ENCODE results near the gene PHF14.
A peak's percentile ranks its signal among the peaks of the same experiment; 100 is the strongest.
"Not testable (repeated sequence)": the region's sequence is repeated elsewhere in the genome, so short reads cannot be mapped to it uniquely, and the experiment has no call there.

PHF14 gene, protein sequence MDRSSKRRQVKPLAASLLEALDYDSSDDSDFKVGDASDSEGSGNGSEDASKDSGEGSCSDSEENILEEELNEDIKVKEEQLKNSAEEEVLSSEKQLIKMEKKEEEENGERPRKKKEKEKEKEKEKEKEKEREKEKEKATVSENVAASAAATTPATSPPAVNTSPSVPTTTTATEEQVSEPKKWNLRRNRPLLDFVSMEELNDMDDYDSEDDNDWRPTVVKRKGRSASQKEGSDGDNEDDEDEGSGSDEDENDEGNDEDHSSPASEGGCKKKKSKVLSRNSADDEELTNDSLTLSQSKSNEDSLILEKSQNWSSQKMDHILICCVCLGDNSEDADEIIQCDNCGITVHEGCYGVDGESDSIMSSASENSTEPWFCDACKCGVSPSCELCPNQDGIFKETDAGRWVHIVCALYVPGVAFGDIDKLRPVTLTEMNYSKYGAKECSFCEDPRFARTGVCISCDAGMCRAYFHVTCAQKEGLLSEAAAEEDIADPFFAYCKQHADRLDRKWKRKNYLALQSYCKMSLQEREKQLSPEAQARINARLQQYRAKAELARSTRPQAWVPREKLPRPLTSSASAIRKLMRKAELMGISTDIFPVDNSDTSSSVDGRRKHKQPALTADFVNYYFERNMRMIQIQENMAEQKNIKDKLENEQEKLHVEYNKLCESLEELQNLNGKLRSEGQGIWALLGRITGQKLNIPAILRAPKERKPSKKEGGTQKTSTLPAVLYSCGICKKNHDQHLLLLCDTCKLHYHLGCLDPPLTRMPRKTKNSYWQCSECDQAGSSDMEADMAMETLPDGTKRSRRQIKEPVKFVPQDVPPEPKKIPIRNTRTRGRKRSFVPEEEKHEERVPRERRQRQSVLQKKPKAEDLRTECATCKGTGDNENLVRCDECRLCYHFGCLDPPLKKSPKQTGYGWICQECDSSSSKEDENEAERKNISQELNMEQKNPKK

DNA sequence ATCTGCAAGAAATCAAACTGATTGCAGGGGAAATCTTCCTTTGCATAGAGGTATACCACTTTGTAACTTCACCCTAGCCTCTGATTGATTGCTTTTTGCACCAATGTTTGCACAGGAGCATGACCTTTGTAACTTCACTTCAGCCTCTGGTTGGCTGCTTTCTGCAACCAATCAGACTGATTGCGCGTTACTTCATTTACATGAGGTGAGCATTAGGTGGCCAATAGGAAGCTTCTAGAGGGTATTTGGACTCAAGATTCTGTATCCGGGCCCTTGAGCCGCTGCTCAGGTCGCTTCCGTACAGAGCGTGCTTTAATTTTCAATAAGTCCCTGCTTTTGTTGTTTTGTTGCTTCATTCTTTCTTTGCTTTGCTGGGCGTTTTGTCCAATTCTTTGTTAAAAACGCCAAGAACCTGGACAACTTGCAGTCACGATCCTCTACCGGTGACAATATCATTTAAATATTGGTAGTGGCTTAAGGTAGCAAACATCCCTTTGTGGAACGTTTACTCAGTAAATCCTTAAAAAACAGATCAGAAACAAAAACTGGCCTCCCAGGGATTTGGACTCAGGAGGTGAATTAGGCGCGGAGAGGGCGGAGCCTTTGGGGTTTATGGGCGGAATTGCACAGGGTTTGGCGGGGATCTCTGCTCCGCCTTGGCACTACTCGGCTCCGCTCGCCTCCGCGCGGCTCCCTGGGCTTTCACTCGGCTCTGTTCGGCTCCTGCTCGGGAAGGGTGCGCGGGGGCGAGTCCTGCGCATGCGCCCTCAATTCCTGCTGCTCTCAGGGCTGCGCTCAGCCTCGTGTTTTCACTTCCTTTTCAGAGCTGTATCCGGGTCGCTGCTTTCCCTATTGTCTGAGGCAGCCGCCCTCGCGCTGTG is at the start of gene PHF14:
PHF14 (plus strand) TSS at position 812 of the 881 bp plus-strand sequence. CDS start 452 bp downstream, outside the sequence.
- peak; percentile 99 for DNase-seq (ENCODE audit: low read depth, low spot score)

DNA sequence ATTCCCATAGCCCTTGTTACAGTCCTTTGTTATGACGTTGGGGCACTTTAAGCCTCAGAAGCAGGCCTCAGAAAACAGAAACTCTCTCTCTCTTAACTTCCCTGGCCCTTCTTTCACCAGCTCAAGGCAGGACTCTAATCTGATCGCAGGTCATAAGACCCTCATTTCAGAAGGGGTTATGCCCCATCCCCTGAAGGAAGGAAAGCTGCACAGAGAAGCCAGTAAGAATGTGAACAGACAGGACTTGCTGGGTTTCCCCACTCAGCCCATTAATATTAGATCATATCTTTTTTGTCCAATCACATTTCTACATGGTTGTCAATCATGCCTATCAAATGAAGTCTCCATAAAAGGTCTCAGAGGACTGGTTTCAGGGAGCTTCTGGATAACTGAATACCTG is 49.3 kb upstream of the PHF14 start:
- DNase-seq (ENCODE audit: low read depth, low spot score), result no peak

DNA sequence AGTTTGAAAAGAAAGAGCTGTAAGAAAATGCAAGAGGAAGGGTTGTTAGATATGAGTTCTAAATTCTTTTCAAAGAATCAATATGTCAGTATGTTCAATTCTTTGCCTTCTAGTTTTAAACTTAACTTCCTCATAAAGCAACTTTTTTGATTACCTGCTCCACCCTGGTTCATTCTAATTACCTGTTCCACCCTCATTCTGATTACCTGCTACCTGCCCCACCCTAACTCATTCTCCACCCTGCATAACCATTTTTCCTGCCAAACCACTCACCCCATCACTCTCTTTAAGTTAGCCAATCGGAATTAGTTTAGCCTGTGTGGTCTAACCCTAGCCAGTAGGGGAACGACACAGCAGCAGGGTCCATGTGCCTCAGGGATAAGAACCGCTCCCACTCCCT is 45.5 kb upstream of the PHF14 start:
- not testable (repeated sequence) for DNase-seq (ENCODE audit: low read depth, low spot score)

DNA sequence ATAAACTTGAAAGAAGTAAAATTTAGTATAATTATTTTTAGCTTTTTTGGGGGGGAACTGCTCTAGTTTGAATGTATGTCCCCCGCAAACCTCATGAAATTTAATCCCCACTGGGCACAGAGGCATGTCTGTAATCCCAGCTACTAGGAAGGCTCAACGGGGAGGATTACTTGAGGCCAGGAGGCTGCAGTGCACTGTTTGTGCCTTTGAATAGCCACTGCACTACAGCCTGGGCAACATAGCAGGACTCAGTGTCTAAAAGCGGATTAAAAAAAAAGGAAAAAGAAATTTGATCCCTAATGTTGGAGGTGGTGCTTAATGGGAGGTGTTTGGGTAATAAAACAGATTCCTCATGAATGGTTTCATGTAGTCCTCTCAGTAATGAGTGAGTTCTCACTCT is 43.1 kb upstream of the PHF14 start:
- no peak for DNase-seq (ENCODE audit: low read depth, low spot score)

DNA sequence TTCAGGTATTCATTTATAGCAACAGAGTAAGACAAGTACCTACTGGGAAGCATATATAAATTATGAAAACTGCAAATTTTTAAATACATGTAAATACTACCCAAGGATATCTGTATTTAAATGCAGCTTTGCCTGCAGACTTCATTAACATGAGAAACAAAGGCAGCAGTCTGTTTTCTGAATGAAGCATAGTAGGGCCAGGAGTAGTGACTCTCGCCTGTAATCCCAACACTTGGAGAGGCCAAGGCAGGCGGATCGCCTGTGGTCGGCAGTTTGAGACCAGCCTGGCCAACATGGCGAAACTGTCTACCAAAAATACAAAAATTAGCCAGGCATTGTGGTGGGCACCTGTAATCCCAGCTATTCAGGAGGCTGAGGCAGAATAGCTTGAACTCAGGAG is 42.5 kb upstream of the PHF14 start:
- no peak for DNase-seq (ENCODE audit: low read depth, low spot score)

DNA sequence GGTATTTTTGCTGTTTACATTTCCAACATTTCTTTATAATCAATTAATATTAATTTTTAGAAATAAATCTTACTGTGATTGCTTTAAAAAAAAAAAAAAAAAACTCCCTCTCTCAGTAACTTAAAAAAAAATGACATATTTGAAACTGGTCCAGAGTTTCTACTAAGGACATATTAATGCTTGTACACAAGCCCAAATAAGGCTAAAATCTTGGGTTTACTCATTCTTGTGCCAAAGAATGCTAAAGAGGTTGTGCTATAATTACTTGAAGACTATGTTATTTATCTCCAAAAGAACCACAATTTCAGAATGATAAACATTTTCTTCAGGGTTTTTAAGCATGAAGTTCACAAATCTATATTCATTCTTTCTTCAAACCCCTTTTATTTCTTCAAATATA is 39.4 kb upstream of the PHF14 start:
- DNase-seq (ENCODE audit: low read depth, low spot score), result no peak

DNA sequence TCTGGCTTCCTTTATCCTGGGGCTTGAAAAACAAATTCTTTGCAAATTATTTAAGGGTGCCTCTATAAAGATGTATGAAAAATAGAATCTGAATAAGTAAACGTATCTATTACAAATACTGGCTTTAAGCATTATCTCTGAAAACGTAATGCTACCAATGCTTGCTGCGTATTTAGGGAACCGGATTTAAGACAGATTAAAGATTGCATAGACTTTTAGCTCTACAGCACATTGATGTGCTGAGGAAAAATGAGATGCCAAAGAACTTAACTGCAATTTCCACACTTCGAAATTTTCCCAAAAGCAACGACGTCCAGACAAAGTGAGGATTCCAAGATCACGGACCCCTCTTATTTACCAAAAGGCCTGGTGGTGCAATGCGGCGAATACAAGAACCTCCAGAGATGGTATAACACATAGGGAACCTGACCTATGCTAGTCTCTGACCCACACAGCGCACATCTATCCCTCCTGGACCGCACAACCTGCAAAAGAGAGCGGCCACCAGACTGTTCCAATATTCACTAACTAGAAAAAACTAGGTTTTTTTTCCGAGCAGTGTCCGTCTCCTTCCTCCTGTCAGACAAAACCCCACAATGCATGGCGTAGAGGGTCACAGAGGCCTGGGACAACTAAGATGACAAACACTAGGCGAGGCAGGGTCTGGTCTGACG is 34.3 kb upstream of the PHF14 start:
- DNase-seq (ENCODE audit: low read depth, low spot score), result no peak

DNA sequence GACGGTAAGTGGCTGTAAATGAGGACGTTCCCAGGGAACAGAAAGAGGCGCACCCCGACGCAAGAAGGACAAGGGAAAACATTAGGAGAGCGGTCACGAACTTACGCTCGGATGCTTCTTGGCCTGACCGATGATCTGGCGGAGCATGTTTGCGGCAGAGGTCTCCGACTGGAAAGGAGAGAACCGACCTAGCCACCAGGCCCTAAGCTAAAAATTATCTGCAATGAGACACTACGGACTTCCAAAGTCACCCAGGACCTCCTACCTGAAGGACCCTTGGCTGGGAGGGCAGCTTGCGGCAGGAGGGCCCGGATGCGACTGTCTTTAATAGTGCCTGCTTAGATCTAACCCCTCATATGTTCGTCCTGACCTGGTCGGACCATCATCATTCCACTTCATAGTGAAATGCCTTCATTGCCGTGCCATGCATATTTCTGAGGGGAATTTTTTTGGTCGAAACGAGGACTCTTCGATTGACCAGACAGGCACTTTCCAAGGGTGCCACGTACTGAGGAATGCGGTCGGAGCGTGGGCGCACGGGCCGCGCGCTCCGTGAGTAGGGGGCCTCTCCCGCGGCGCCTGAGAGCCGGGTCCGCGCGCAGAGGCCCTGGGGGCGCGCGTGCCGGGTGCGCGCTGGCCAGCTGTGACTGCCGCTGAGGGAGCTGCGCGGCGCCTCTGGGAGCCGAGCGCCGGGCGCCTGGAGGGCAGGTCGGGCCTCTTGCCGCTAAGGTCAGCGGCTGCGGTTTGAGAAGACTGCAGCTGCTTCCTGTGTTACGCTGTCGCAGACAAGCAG is 33.6 kb upstream of the PHF14 start:
- DNase-seq (ENCODE audit: low read depth, low spot score), result peak; percentile 97

DNA sequence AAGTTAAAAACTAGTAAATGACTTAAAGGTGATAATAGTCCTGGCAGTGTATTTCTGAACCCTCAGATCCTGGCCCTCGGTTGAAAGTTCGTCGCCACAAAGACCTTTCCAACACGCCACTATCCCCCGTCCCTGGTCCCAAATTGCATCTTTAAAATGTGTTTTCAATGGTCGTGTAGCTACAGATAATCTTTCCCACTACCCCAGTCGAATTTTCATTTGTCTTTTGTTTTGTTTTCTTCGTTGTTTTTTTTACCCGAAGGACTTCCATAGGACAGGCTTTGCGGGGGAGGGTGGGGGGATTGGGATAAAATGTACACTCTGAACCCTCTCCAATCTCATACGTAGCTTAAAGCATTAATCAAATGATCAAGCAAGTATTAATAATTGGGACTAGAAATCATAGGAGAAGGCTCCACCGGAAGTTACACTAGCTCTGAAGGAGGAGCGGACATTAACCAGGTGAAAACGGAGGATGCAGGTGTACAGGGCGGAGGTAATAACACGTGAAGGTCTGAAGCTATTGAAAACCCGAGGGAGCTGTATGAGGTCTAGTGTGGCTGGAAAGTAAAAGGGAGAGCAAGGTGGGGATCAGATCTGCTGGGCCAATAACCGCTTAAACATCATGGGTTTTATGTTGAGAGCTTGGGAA is 32.8 kb upstream of the PHF14 start:
- no peak for DNase-seq (ENCODE audit: low read depth, low spot score)

DNA sequence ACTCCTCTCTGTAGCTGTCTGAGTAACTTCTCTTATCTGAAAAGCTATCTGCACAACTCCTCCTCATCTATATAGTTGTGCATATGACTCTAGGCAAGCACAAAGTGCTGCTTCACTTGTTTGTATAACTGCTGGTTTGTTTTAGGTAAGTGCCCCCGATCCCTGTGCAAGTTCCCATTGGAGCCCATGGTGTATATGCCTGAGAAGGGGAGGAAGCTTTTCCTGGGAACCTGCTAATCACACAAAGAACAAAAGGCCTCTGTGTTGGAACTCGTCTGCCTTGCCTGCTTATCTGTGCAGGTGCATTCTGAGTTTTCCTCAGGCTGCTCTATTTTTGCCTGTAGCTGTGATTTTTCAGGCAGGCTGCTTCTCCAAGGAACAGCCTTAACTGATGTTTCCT is 23.2 kb upstream of the PHF14 start:
- DNase-seq (ENCODE audit: low read depth, low spot score), result no peak

DNA sequence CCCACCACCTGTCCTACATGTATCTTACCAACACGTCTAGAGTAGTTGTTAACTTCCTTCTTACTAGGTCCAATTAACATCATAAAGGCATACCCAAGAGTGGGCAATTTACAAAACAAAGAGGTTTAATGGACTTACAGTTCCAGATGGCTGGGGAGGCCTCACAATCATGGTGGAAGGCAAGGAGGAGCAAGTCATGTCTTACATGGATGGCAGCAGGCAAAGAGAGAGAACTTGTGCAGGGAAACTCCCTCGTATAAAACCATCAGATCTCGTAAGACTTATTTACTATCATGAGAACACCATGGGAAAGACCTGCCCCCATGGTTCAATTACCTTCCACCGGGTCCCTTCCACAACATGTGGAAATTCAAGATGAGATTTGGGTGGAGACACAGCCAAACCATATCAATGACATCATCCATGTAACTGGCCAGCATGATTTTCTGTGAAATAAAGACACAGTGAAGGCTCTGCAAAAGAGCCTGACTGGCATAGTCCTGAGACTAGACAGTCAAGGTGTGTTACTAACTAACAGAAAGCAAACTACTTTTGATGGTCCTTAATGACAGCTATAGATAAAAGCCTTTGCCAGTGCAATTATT is 22.6 kb upstream of the PHF14 start:
- not testable (repeated sequence) for DNase-seq (ENCODE audit: low read depth, low spot score)

DNA sequence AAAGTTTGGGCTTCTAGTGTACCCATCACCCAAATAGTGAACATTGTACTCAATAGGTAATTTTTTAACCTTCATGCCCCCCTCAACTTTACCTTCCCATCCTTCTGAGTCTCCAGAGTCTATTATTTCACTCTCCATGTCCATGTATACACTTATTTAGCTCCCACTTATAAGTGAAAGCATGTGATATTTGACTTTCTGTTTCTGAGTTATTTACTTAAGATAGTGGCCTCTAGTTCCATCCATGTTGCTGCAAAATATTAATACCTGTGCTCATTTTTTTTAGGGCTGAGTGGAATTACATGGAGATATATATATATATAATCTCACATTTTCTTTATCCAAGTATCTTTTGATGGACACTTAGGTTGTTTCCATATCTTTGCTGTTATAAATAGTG is 21.1 kb upstream of the PHF14 start:
- DNase-seq (ENCODE audit: low read depth, low spot score), result no peak

DNA sequence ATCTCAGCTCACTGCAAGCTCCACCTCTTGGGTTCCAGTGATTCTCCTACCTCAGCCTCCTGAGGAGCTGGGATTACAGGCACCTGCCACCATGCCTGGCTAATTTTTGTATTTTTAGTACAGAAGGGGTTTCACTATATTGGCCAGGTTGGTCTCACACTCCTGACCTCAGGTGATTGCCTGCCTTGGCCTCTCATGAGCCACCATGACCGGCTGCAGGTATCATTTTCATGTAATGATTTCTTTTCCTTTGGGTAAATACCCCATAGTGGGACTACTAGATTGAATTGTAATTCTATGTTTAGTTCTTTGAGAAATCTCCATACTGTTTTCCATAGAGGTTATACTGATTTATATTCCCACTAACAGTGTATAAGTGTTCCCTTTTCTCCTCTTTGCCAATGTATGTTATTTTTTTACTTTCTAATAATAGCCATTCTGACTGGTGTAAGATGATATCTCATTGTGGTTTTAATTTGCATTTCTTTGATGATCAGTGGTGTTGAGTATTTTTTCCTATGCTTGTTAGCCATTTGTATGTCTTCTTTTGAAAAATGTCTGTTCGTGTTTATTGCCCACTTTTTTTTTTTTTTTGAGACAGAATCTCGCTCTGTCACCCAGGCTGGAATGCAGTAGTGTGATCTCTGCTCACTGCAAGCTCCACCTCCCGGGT is 20.5 kb upstream of the PHF14 start:
- not testable (repeated sequence) for DNase-seq (ENCODE audit: low read depth, low spot score)

DNA sequence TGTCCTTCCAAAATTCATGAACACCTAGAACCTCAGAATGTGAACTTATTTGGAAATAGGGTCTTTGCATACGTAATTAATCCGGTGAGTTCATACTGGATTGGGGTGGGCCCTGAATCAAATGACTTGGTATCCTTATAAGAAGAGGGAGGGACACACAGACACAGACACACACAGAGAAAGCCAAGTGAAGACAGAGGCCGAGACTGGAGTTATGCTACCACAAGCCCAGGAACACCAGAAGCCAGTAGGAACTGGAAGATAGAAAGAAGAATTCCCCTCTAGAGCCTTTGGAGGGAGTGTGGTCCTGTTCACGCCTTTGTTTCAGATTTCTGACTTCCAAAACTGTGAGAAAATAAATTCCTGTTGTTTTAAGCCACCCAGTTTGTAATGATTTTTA is 17.1 kb upstream of the PHF14 start:
- DNase-seq (ENCODE audit: low read depth, low spot score), result no peak

DNA sequence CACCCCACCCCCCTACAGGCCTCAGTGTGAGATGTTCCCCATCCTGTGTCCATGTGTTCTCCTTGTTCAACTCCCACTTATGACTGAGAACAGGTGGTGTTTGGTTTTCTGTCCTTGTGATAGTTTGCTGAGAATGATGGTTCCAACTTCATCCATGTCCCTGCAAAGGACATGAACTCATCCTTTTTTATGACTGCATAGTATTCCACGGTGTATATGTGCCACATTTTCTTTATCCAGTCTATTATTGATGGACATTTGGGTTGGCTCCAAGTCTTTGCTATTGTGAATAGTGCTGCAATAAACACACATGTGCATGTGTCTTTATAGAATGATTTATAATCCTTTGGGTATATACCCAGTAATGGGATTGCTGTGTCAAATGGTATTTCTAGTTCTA is 13.4 kb upstream of the PHF14 start:
- not testable (repeated sequence) for DNase-seq (ENCODE audit: low read depth, low spot score)

DNA sequence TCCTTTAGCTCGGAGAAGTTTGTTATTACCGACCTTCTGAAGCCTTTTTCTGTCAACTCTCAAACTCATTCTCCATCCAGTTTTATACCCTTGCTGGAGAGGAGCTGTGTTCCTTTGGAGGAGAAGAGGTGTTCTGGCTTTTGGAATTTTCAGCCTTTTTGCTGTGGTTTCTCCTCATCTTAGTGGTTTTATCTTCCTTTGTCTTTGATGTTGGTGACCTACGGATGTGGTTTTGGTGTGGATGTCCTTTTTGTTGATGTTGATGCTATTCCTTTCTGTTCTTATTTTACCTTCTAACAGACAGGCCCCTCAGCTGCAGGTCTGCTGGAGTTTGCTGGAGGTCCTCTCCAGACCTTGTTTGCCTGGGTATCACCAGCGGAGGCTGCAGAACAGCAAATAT is 8.7 kb upstream of the PHF14 start:
- not testable (repeated sequence) for DNase-seq (ENCODE audit: low read depth, low spot score)

DNA sequence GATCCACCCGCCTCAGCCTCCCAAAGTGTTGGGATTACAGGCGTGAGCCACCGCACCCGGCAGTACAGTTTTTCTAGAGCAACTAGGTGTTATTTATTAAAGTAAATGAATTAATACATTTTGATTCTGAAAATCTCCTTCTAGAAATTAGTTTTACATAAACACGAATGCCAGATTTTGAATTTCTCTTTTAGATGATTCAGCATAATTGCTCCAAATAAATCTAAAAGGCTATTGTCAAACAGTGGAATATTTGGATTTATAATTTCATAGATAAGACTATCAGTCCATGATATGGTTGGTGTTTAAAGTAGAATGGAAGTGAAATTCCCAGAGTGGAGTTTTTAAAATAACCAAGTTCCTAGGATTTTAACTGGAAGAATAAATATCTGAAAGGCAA is 1.5 kb upstream of the PHF14 start:
- DNase-seq (ENCODE audit: low read depth, low spot score), result no peak

Data from ELF-1 (cell line).